HCT116 (cell line): ENCODE data around the gene EGF. TPM values are rescaled to one million over a fixed set of nuclear protein-coding genes. Genes with fewer than 3 reads are reported as not detected.
A peak's percentile ranks its signal among the peaks of the same experiment; 100 is the strongest.

Experiments
- ATAC-seq: fragments of 200-7000 bp; cut with Tn5 transposase; 2 replicates; pipeline ENCODE4 v1.9.1; 2020; ENCODE audit warnings: mild to moderate bottlenecking, moderate library complexity
- BruUV-seq: library from RNA; stranded (reverse); fragments of 400-500 nt; replicated peaks from 2 replicates; lab custom pipeline; 2021; lab: Mats Ljungman, UMichigan
- CTCF ChIA-PET: fragments of 300-600 bp; sonication (Branson Sonifier 250); formaldehyde crosslinking; loops from one replicate; lab custom pipeline; 2021; ENCODE audit warnings: antibody characterized with exemption; lab: Charles Lee
- POLR2A ChIA-PET: fragments of 300-600, 350-600 bp; sonication (Branson Sonifier 250); formaldehyde crosslinking; loops from one replicate; lab custom pipeline; 2021; ENCODE audit warnings: antibody characterized with exemption; lab: Charles Lee
- RAD21 ChIA-PET, 2 experiments: fragments of 300-600 bp; sonication (Branson Sonifier 250); formaldehyde crosslinking; loops; one replicate each; lab custom pipeline; 2023; ENCODE audit warnings: low total read pairs in 2 of 2; ENCODE audit not compliant: uncharacterized antibody in 2 of 2, unreplicated experiment in 2 of 2, low non-redundant PET in 1 of 2; lab: Charles Lee
- DNase-seq: peaks from one replicate; pipeline ENCODE4 v3.0.0-alpha.2; 2010; ENCODE audit warnings: low read depth, low spot score
- H2AFZ ChIP-seq: fragments of 200-600 bp; shearing (Covaris generic), sonication (generic); 2 replicates; pipeline ENCODE4 v1.6.1; 2017; ENCODE audit warnings: low read depth, mixed run types, mixed read lengths, antibody characterized with exemption, low read length; ENCODE audit not compliant: poor library complexity, severe bottlenecking
- H3K27ac ChIP-seq: 2 replicates; pipeline ENCODE4 v1.5.1; 2012; ENCODE audit warnings: low read depth, low read length
- H3K27me3 ChIP-seq: fragments of 200-600 bp; sonication (generic); 2 replicates; pipeline ENCODE4 v1.6.1; 2016; ENCODE audit warnings: mixed run types, low read length, mixed read lengths; ENCODE audit not compliant: insufficient read depth
- H3K36me3 ChIP-seq, 2 experiments: fragments of 200-500 bp in 1 of 2; fragments of 200-600 bp in 1 of 2; sonication (Bioruptor generic) in 1 of 2; sonication (generic) in 1 of 2; 2 replicates each; pipeline versions ENCODE4 v1.5.1 to v1.6.1; 2014 to 2016; ENCODE audit warnings: low read length in 2 of 2, inconsistent platforms in 1 of 2, mixed read lengths in 1 of 2, mixed run types in 1 of 2; ENCODE audit not compliant: insufficient read depth in 2 of 2, control insufficient read depth in 1 of 2
- H3K4me1 ChIP-seq, 2 experiments: fragments of 200-600 bp in 1 of 2; sonication (generic) in 1 of 2; 2 replicates each; pipeline versions ENCODE4 v1.5.1 to v1.6.1; 2012 to 2017; ENCODE audit warnings: low read length in 2 of 2, inconsistent platforms in 1 of 2, mild to moderate bottlenecking in 1 of 2, mixed read lengths in 1 of 2, mixed run types in 1 of 2, moderate library complexity in 1 of 2; ENCODE audit not compliant: insufficient read depth in 2 of 2, control insufficient read depth in 1 of 2
- H3K4me2 ChIP-seq: fragments of 200-600 bp; sonication (generic); 2 replicates; pipeline ENCODE4 v1.6.1; 2017; ENCODE audit warnings: mixed run types, low read length, mixed read lengths
- H3K4me3 ChIP-seq, 2 experiments: fragments of 200-600 bp in 1 of 2; sonication (generic) in 1 of 2; replicated peaks in 1 of 2; 2 replicates each; pipeline ENCODE4 v1.5.1; 2011 to 2016; ENCODE audit warnings: low read length in 2 of 2, control low read depth in 1 of 2, low read depth in 1 of 2, mild to moderate bottlenecking in 1 of 2, mixed read lengths in 1 of 2, mixed run types in 1 of 2
- H3K79me2 ChIP-seq: fragments of 200-600 bp; sonication (generic); 2 replicates; pipeline ENCODE4 v1.6.1; 2017; ENCODE audit warnings: mild to moderate bottlenecking, mixed run types, low read length, moderate library complexity, mixed read lengths; ENCODE audit not compliant: insufficient read depth
- H3K9ac ChIP-seq: fragments of 200-600 bp; sonication (generic); 2 replicates; pipeline ENCODE4 v1.6.1; 2016; ENCODE audit warnings: low read length, mixed read lengths
- H3K9me2 ChIP-seq: fragments of 200-600 bp; sonication (generic), shearing (Covaris generic); 2 replicates; pipeline ENCODE4 v1.6.1; 2017; ENCODE audit warnings: mixed run types, mild to moderate bottlenecking, moderate library complexity; ENCODE audit not compliant: insufficient read depth
- H3K9me3 ChIP-seq, 2 experiments: fragments of 200-500 bp in 1 of 2; fragments of 200-600 bp in 1 of 2; sonication (Bioruptor generic) in 1 of 2; sonication (generic) in 1 of 2; 2 replicates each; pipeline ENCODE4 v1.6.1; 2014 to 2017; ENCODE audit warnings: low read length in 2 of 2, mixed read lengths in 2 of 2, inconsistent platforms in 1 of 2, low read depth in 1 of 2, mild to moderate bottlenecking in 1 of 2, mixed run types in 1 of 2, moderate library complexity in 1 of 2; ENCODE audit not compliant: control insufficient read depth in 1 of 2, insufficient read depth in 1 of 2
- H4K20me1 ChIP-seq: fragments of 200-600 bp; sonication (generic), shearing (Covaris generic); 2 replicates; pipeline ENCODE4 v1.6.1; 2017; ENCODE audit warnings: mixed run types, mild to moderate bottlenecking, moderate library complexity; ENCODE audit not compliant: insufficient read depth
- CEBPB ChIP-seq: IDR thresholded peaks from 2 replicates; pipeline ENCODE4 v1.6.1; 2012; ENCODE audit warnings: low read depth
- EGR1 ChIP-seq: IDR thresholded peaks from 2 replicates; pipeline ENCODE4 v1.6.1; 2012; ENCODE audit warnings: low read depth
- FOSL1 ChIP-seq: IDR thresholded peaks from 2 replicates; pipeline ENCODE4 v1.6.1; 2012; ENCODE audit warnings: low read depth
- JUND ChIP-seq: IDR thresholded peaks from 2 replicates; pipeline ENCODE4 v1.6.1; 2012
- MAX ChIP-seq: IDR thresholded peaks from 2 replicates; pipeline ENCODE4 v1.6.1; 2012
- POLR2AphosphoS5 ChIP-seq: IDR thresholded peaks from 2 replicates; pipeline ENCODE4 v1.6.1; 2011; ENCODE audit warnings: mild to moderate bottlenecking, low read depth, low read length, moderate library complexity
- RAD21 ChIP-seq: IDR thresholded peaks from 2 replicates; pipeline ENCODE4 v1.6.1; 2012; ENCODE audit warnings: low read depth, mild to moderate bottlenecking
- REST ChIP-seq: IDR thresholded peaks from 2 replicates; pipeline ENCODE4 v1.6.1; 2012; ENCODE audit warnings: low read depth
- SRF ChIP-seq: IDR thresholded peaks from 2 replicates; pipeline ENCODE4 v1.6.1; 2012; ENCODE audit warnings: low read depth
- TCF7L2 ChIP-seq: IDR thresholded peaks from 2 replicates; pipeline ENCODE4 v1.7.0; 2011; ENCODE audit warnings: borderline replicate concordance, inconsistent platforms; ENCODE audit not compliant: insufficient read depth, insufficient read length; ENCODE audit errors: extremely low read depth
- ZBTB33 ChIP-seq: IDR thresholded peaks from 2 replicates; pipeline ENCODE4 v1.6.1; 2011; ENCODE audit warnings: mild to moderate bottlenecking, low read length, moderate library complexity; ENCODE audit not compliant: insufficient replicate concordance; ENCODE audit errors: extremely low read depth
- intact Hi-C: fragments of 100-400 bp; cut with micrococcal nuclease; formaldehyde crosslinking; loops from 2 replicates; pipeline ENCODE4 v1.10.0; 2022
- total RNA-seq: library from RNA; stranded (reverse); gene quantifications from one replicate; pipeline ENCODE4 v1.2.1, GENCODE V29; 2021; ENCODE audit not compliant: unreplicated experiment

EGF gene
- total RNA-seq, 1 experiment from 2014 or later = 0.57 TPM

- Histone ChIP-seq H3K36me3 (no peaks in the 10 kb centered on the region), H3K27me3 (no peaks in the 10 kb centered on the region), H3K9me2 (no peaks in the 10 kb centered on the region), H3K79me2 (no peaks in the 10 kb centered on the region), H3K4me1 (no peaks in the 10 kb centered on the region), H3K4me2 (no peak overlapping the region), H3K9me3 (no peaks in the 10 kb centered on the region), H2AFZ (no peak overlapping the region), H3K4me3 (no peak overlapping the region), H3K9ac (no peak overlapping the region), H4K20me1 (no peaks in the 10 kb centered on the region), H3K27ac (no peak overlapping the region)
- POLR2A ChIA-PET = no interaction called here
- intact Hi-C loops = no loop called here
- TF ChIP-seq POLR2AphosphoS5 (no peak), SRF (no peak), TCF7L2 (no peak), RAD21 (0 out of 2 replicates have a peak, but pooled peaks have one; percentile 11), REST (no peak)
- no peak for ATAC-seq
- no peak for DNase-seq
- RAD21 ChIA-PET = no interaction called here
- CTCF ChIA-PET = no interaction called here
- BruUV-seq = no TSS peak
Measured at GRCh38 chr4:109952612-109953011, 39.9 kb downstream of the EGF start.

GRCh38 chr4:109953556-109953955 lies 40.9 kb downstream of the EGF start:
- Histone ChIP-seq H4K20me1 (no peaks in the 10 kb centered on the region), H3K27ac (no peak overlapping the region), H3K9me3 (no peaks in the 10 kb centered on the region), H3K9me2 (no peaks in the 10 kb centered on the region), H3K4me2 (no peak overlapping the region), H3K79me2 (no peaks in the 10 kb centered on the region), H2AFZ (no peak overlapping the region), H3K27me3 (no peaks in the 10 kb centered on the region), H3K36me3 (no peaks in the 10 kb centered on the region), H3K4me1 (no peaks in the 10 kb centered on the region), H3K4me3 (no peak overlapping the region), H3K9ac (no peak overlapping the region)
- ChIA-PET CTCF (no interaction called here), RAD21 (no interaction called here), POLR2A (no interaction called here)
- ATAC-seq = no peak
- DNase-seq = no peak
- intact Hi-C loops = no loop called here
- BruUV-seq = no TSS peak
- TF ChIP-seq CEBPB = no peak
- no peak for TF ChIP-seq MAX
- TF ChIP-seq REST = no peak
- TF ChIP-seq EGR1 = no peak
- TF ChIP-seq FOSL1 = no peak
- no peak for TF ChIP-seq ZBTB33
- TF ChIP-seq JUND = no peak
